ENCODE data around the gene HOXA10.

DNA sequence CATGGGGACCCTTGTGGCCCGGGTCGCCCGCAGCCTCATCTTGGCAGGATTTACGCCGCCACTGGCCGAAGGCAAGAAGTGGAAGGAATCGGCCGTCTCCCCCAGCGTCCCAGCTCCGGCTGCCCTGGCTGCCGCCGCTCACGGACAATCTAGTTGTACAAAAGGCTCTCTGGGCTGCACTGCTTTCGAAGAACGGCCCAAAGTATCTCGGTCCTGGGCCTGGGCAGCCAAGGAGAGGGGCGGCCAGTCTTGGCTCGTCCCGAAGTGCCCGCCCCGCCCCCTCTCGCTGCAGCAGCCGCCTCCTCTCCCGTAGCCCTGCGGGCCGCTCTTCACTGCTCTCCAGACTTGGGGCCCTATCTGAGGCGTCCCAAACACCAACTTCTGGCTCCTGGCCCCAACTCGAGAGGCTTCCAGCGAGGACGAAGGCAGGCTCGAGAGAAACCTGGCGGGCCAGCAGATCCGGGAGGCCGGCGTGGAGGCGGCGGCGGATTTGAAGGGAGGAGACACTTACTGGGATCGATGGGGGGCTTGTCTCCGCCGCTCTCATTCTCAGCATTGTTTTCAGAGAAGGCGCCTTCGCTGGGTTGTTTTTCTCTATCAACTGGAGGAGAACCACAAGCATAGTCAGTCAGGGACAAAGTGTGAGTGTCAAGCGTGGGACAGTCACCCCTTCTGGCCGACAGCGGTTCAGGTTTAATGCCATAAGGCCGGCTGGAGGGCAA lies 9.6 kb downstream of the HOXA10 start:
- TF ChIP-seq TAF1 (IDR thresholded peaks at IDR 0.05; ENCODE audit: borderline replicate concordance, insufficient read depth, low read length) (no peak), POLR2AphosphoS5 (IDR thresholded peaks at IDR 0.05; ENCODE audit: low read depth, low read length) (no peak), SIN3A (IDR thresholded peaks at IDR 0.05; ENCODE audit: borderline replicate concordance, insufficient read depth, low read length) (no peak)
- TF ChIP-seq, protein P1, sequence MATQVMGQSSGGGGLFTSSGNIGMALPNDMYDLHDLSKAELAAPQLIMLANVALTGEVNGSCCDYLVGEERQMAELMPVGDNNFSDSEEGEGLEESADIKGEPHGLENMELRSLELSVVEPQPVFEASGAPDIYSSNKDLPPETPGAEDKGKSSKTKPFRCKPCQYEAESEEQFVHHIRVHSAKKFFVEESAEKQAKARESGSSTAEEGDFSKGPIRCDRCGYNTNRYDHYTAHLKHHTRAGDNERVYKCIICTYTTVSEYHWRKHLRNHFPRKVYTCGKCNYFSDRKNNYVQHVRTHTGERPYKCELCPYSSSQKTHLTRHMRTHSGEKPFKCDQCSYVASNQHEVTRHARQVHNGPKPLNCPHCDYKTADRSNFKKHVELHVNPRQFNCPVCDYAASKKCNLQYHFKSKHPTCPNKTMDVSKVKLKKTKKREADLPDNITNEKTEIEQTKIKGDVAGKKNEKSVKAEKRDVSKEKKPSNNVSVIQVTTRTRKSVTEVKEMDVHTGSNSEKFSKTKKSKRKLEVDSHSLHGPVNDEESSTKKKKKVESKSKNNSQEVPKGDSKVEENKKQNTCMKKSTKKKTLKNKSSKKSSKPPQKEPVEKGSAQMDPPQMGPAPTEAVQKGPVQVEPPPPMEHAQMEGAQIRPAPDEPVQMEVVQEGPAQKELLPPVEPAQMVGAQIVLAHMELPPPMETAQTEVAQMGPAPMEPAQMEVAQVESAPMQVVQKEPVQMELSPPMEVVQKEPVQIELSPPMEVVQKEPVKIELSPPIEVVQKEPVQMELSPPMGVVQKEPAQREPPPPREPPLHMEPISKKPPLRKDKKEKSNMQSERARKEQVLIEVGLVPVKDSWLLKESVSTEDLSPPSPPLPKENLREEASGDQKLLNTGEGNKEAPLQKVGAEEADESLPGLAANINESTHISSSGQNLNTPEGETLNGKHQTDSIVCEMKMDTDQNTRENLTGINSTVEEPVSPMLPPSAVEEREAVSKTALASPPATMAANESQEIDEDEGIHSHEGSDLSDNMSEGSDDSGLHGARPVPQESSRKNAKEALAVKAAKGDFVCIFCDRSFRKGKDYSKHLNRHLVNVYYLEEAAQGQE (IDR thresholded peaks at IDR 0.05; ENCODE audit: insufficient read depth in 1 of 2, low read depth in 2 of 2, low read length in 2 of 2) = no peak
